NCI-H128 (cell line): ENCODE results near the gene SCN7A.
"Not testable (repeated sequence)": the region's sequence is repeated elsewhere in the genome, so short reads cannot be mapped to it uniquely, and the experiment has no call there.

Experiments
- DNase-seq: peaks from one replicate; lab custom pipeline; 2025; ENCODE audit not compliant: unreplicated experiment; lab: John Stamatoyannopoulos, UW

SCN7A gene

GRCh38 chr2:166494140-166494624 lies at the start of gene SCN7A:
TSS of gene SCN7A (minus strand) at chr2:166494249. CDS start at chr2:166477696, 16,553 bp downstream.
- no peak for DNase-seq

DNA sequence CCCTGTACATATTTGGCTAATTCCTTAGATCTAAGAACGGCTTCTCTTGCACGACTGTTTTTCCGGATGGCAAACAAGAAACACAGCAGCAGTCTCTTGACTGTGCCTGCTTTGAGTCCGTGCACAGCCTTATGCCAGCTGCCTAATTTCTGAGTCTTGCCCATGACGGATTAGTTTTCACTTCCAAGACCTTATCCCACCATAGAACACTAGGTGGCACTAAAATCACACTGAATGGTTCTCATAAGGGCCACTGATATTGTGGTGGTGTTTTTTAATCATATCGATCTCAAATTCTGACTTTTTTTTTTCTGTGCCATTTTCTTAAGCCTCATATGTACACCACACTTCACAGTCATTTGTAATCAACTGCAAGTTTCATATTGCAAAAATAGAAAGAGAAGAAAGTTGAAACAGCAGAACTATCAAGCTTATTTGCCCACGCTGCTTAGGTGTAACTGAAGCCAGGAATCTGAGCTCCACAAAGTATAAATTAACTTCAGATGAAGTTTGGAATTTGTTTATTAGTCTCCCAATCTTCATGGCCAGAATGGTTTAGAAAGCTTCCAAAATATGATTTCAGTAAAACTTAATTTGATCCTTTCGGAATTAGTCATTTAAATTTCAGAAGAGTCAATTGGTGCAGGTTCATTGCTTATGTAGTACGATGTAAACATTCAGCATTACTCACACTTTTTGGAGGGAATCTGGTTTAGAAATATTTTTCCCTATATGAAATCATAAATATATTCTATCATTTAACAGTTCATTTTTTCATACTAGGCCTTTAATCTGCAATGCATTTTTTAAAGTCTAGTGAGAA lies 45.5 kb upstream of the SCN7A start:
- peak; percentile 35 for DNase-seq

DNA sequence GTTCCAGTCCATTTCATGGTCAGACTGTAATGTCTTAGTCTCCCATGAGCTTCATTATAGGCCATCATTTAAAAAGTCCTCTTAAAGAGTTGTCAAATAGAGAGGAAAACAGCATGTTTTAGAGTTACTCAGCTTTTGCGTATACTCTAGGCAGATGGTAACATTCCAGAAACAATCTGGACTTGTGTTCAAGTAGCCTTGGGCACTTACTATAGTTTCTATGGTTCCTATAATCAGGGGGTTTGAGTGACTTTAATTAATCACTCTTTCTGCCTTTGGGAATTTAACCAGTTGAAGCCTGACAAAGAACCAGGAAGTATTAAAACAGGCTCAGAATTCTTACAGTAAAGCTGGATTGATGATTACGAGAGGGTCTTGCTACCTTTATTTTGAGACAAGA lies 42.1 kb upstream of the SCN7A start:
- DNase-seq = no peak

DNA sequence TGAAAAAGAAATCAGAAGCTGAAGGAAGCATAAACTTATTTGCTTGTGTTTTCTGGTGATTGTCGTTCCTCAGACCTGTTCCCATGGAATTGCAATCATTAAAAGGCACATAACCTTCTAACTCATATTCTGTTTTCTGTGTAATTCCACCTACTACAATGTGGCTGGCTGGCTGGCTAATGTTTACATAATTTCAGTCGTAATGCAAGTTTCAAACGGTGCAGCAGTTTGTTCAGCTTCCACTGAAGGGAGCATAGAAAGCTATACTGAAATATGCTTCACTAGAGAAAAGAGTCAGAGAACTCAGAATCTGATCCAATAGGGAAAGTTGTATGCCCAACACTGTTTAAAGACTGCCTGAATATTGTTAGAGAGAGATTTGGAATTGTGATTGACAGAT lies 27.1 kb upstream of the SCN7A start:
- no peak for DNase-seq

GRCh38 chr2:166520604-166521003 lies 26.6 kb upstream of the SCN7A start:
- DNase-seq = no peak

- no peak for DNase-seq
Observed at GRCh38 chr2:166519391-166519962, 25.4 kb upstream of the SCN7A start.

DNA sequence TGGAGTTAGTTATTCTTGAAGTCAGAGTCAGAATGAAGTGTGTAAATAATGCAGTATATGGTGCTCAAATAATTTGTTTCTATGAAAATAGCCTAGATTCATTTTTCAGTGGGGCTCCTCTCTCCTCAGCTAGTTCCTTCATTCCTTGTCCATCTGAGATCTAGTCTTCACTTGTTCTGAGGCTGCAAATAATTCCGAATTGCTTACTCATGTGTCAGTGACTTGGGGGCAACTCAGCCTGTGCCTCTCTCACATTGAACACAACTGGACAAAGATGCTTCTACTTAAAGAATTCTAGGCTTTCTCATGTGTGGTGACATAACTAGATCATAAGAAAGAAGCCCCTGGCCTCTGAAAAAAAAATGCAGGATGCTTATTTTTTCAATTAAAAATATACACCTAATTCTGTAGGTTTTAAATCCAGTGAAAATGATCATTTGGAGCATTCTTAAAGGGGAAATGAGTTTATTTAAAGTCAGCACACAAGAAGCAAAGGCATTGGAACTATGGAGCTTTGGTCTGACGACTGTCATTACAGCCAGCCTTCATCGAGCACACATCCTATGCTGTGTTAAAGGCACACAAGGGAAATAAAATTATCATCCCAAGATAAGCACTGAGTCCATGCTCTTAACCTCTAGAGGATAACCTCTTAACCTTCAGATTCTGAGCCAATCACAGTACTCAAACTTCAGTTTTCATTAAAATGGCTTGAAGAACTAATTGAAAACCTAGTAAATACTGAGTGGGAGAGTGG lies 24.8 kb upstream of the SCN7A start:
- DNase-seq = no peak

DNA sequence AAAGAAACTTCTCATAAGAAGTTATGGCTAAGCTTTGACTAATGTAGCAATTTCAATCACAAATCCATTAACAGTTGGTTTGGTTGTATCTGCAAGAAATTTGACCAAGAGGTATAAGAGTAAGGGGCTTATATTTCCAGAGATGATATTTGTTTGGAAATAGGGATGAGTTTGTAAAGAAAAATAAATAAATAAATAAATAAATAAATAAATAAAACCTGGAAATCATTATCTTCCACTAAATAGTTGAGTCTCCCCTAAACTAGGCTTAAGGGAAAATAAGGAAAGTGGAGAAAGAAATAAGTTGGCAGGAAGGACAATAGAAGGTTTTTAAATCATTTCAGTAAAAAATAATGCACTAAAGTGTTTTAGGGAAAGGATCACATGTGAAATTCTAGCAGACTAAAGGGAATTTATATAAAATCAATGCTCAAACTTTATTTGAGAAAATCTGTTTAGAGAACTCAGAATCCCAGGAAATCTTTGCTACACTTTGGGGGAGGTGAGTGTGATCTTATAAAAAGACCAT lies 23.5 kb upstream of the SCN7A start:
- no peak for DNase-seq

DNA sequence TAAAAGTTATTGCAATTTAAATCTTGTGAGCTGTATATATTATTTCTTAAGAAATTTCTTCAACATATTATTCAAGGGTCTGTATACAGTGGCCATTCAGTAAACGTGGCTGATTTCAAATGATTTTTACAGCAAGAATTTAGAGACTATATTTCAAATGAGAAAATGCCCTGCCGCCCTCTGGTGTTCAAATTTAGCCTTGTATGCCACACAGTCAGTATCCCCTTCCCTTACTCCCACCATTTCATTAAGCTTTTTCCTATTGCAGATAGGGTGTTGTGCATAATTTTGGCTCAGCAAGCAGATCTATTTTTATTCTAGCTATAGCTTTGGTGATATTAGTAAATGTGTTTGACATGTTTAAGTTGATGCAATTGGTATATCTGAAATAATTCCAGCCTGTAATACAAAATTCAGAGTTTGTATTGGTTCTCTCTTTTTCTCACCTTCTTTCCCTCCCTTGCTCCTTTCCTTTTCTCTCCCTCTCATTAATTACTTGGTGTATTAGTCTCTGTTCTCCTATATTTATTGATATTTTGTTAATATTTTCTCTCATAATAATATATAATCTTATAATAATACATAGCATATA lies 22.8 kb upstream of the SCN7A start:
- DNase-seq = no peak

- no peak for DNase-seq
Observed at GRCh38 chr2:166513952-166514351, 19.9 kb upstream of the SCN7A start.

DNA sequence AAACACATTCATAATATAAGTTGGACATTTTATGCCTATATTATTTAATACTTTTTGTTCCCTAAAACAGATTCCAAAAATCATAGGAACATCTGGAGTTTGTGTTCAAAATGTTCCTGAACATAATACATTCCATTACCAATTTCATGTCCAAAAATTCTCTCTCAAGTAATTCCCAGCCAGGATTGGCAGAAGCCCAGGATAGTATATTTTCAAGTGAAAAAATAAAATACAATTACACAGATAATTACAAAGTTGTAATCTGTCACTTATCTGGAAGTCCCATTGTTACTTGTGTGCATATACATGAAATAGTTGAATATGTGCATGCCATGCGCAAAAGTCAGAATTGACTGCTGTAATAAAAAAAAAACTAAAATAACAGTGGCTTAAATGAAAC lies 5.2 kb upstream of the SCN7A start:
- no peak for DNase-seq

DNA sequence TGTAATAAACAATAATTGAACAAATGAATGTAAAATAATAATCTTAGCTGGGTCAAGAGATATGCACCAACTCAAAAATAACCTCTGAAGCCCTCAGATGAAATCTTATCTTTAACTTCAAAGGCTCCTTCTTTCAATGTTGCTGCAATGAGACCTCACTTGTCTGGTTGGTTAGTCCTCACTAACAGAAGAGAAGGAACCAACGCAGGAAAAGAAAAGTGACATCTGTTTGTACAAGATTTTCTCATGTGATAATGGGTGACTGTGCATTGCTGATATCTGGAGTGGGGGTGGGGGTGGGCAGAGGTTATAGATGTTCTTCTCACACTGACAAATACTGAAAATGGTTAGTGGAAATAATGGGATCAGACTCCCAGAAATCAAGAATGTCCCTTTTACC lies 2.6 kb downstream of the SCN7A start:
- DNase-seq = no peak

DNA sequence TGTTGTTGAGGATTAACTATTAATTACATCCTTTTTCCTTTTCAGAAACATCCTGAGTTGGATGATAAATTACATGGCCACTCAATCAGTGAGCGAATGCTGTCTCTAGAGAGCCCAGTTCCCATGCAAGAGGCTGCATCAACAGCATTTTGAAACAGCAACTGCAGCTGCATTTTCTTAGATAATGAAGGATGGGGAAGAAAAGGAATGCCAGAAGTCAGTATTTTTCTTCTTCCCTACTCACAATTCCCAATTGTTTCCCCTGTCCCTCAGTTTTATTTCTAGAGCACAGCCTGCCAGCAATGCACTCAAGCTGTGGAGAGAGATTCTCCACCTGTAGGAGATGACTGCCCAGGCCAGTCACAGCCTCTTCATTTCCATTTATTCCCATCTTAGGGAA lies 6.9 kb downstream of the SCN7A start:
- DNase-seq = no peak

GRCh38 chr2:166485558-166486178 lies 8.4 kb downstream of the SCN7A start:
- DNase-seq = no peak

DNA sequence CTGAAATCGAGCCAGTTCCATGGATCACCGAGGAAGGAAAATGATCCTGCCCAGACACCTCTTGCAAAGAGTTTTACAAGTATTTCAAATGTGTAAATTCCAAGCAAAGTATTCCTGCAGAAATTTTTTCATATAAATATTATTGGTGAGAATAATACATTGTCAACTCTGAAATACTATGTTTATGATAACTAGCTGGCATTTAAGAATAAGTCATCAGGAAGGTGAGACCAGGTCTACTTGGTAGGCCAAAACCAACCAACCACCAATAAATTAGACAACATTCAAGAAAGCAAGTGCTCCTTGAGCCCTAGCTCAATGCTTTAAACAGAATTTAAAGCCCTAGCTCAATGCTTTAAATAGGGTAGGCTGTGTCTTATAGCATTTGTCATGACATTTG lies 21.7 kb downstream of the SCN7A start:
- no peak for DNase-seq

GRCh38 chr2:166468124-166469024 lies 25.7 kb downstream of the SCN7A start:
- DNase-seq = no peak

- DNase-seq = no peak
Observed at GRCh38 chr2:166464187-166464586, 29.9 kb downstream of the SCN7A start.

DNA sequence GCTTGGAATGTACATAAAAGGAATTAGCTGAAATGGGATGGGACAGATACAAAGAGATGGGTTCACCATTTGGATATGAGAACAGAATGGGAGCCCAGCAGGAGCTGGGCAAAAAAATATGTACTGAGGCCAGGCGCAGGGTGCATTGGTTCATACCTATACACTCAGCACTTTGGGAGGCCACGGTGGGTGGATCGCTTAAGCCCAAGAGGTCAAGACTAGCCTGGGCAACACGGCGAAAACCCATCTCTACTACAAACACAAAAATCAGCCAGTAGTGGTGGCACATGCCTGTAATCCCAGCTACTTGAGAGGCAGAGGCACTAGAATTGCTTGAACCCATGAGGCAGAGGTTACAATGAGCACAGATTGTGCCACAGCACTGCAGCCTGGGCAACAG lies 30.4 kb downstream of the SCN7A start:
- no peak for DNase-seq

DNA sequence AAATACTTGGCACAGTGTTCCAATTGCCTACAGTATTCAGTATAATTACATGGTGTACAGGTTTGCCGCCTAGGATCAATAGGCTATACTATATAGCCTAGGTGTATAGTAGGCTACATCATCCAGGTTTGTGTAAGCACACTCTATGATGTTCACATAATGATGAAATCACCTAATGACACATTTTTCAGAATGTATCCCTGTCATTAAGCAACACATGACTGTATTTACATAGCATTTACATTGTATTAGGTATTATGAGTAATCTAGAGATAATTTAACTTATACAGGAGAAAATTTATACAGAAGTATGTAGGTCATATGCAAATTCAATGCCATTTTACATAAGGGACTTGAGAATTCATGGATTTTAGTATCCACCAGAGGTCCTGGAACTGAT lies 35.4 kb downstream of the SCN7A start:
- no peak for DNase-seq

GRCh38 chr2:166455823-166456222 lies 38.2 kb downstream of the SCN7A start:
- not testable (repeated sequence) for DNase-seq
